Caco-2 (cell line): Measurements from ENCODE around the gene CES4A. TPM values are rescaled to one million over a fixed set of nuclear protein-coding genes. Genes with fewer than 3 reads are reported as not detected.

Experiments used
- BruUV-seq: library from RNA; stranded (reverse); fragments of 400-500 nt; replicated peaks from 2 replicates; lab custom pipeline; 2021; lab: Mats Ljungman, UMichigan
- CTCF ChIA-PET: fragments of 300-600 bp; sonication (Branson Sonifier 250); formaldehyde crosslinking; loops from one replicate; lab custom pipeline; 2022; ENCODE audit warnings: antibody characterized with exemption; lab: Charles Lee
- POLR2A ChIA-PET: fragments of 300-600 bp; sonication (Branson Sonifier 250); formaldehyde crosslinking; loops from one replicate; lab custom pipeline; 2022; ENCODE audit warnings: antibody characterized with exemption; lab: Charles Lee
- DNase-seq, 2 experiments: peaks; one replicate each; pipeline versions ENCODE4 v3.0.0 to v3.0.0-alpha.2; 2020 to 2022
- H3K27me3 ChIP-seq: replicated peaks from 2 replicates; pipeline ENCODE4 v1.6.0; 2011; ENCODE audit warnings: low read length; ENCODE audit not compliant: control insufficient read depth, insufficient read depth
- H3K36me3 ChIP-seq: 2 replicates; pipeline ENCODE4 v1.5.1; 2011; ENCODE audit warnings: low read length; ENCODE audit not compliant: control insufficient read depth, insufficient read depth
- H3K4me1 ChIP-seq: fragments of 250-450 bp; sonication (Bioruptor Pico); 2 replicates; pipeline ENCODE4 v1.5.1; 2020; ENCODE audit warnings: mild to moderate bottlenecking
- H3K4me3 ChIP-seq: 2 replicates; pipeline ENCODE4 v1.5.1; 2011; ENCODE audit warnings: low read depth, mild to moderate bottlenecking, control low read depth, low read length
- H3K9me3 ChIP-seq: fragments of 250-450 bp; sonication (Bioruptor Pico); 2 replicates; pipeline ENCODE4 v1.5.1; 2020; ENCODE audit warnings: mild to moderate bottlenecking, moderate library complexity
- H3K27ac Mint-ChIP-seq: one replicate; pipeline ENCODE4 v1.8.0; 2022; ENCODE audit warnings: mixed read lengths; ENCODE audit not compliant: unreplicated experiment
- H3K27me3 Mint-ChIP-seq: one replicate; pipeline ENCODE4 v1.8.0; 2022; ENCODE audit warnings: mixed read lengths; ENCODE audit not compliant: insufficient read depth, unreplicated experiment
- H3K36me3 Mint-ChIP-seq: one replicate; pipeline ENCODE4 v1.8.0; 2022; ENCODE audit warnings: mild to moderate bottlenecking, mixed read lengths; ENCODE audit not compliant: insufficient read depth, unreplicated experiment
- H3K4me1 Mint-ChIP-seq: one replicate; pipeline ENCODE4 v1.8.0; 2022; ENCODE audit warnings: low read depth, mixed read lengths; ENCODE audit not compliant: unreplicated experiment
- H3K4me3 Mint-ChIP-seq: one replicate; pipeline ENCODE4 v1.8.0; 2022; ENCODE audit warnings: mild to moderate bottlenecking, moderate library complexity, mixed read lengths; ENCODE audit not compliant: unreplicated experiment
- H3K9me3 Mint-ChIP-seq: one replicate; pipeline ENCODE4 v1.8.0; 2022; ENCODE audit warnings: mixed read lengths; ENCODE audit not compliant: unreplicated experiment
- CTCF ChIP-seq, 2 experiments: fragments of 200-600 bp in 1 of 2; IDR thresholded peaks; 1 replicate in 1 of 2; 2 replicates in 1 of 2; pipeline versions ENCODE4 v1.5.1 to v1.8.0; 2011 to 2022; ENCODE audit warnings: antibody characterized with exemption in 1 of 2, control low read depth in 1 of 2, inconsistent platforms in 1 of 2, low read depth in 1 of 2, low read length in 1 of 2, mild to moderate bottlenecking in 1 of 2, moderate library complexity in 1 of 2; ENCODE audit not compliant: insufficient read depth in 1 of 2, severe bottlenecking in 1 of 2, unreplicated experiment in 1 of 2
- intact Hi-C: fragments of 100-400 bp; cut with micrococcal nuclease; formaldehyde crosslinking; loops from one replicate; pipeline ENCODE4 v1.10.0; 2022; ENCODE audit not compliant: unreplicated experiment
- total RNA-seq: library from RNA; stranded (reverse); gene quantifications from 2 replicates; pipeline ENCODE4 v1.2.3, GENCODE V29; 2022

The CES4A gene
- total RNA-seq, 1 experiment from 2014 or later, result not detected

DNA sequence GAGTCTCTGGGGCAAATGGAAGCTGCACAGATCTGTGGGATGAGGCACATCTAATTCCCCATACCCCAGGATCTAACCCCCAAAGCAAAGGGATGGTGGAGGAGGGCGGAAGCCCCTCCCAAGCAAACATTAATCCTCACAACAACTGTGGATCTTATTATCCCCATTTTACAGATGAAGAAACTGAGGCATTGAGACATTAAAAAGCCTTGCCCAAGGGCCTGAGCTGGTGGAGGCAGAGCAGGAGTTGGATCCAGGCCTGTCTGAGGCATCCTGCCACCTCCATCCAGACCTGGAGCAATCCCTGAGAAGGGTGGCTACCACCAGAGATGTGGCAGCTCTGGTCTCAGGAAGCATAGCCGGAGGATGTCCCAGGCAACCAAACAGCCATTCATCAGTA is 22.9 kb downstream of the CES4A start:
- no peaks in the 10 kb centered on the region for H3K9me3 Mint-ChIP-seq

DNA sequence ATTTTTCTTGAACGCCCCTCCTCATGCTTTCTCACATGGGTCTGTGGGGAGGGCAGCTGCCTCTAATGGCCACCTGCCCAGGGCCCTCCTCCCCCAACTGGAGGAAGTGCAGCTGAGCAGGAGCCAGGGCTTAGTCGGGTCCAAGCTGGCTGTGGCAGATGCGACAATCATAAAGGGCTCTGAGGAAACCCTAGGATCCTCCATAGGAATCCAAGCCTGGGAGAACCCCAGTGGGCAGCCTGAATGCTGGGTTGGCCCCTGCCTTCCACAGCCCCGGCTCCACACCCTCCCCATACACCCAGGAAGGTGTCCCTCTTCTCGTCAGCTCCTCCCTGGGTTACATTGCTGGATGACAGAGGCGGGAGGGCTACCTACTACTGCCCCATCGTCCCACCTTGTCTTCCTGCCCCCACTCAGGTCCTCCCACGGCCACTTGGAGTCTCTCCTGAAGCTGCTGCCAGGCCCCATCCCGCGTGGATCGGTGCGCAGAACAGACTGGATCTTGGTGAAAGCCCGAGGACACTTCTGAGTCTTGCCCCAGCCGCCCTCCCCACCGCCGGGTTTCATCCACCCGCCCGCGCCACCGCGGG is 24.9 kb downstream of the CES4A start:
- Mint-ChIP-seq H3K9me3 (no peaks in the 10 kb centered on the region), H3K36me3 (no peaks in the 10 kb centered on the region), H3K27me3 (no peaks in the 10 kb centered on the region), H3K4me1 (no peaks in the 10 kb centered on the region), H3K27ac (no peak overlapping the region), H3K4me3 (peak overlapping the region; percentile 54)
- H3K4me1 ChIP-seq, result peaks cover 9% of the 10 kb centered on the region; the same call in 1 of the 2 replicates
- H3K4me3 ChIP-seq, result peak overlapping the region; percentile 31
- intact Hi-C loops, result no loop called here
- DNase-seq, result no peak
- ChIA-PET CTCF (interaction anchor here (0.6 to 1.4 kb wide), 9 partner anchors 15 to 147 kb away, joined by 3 to 5 read pairs (median 4); partner anchors contain the start of genes FBXL8 and TRADD), POLR2A (no interaction called here)
- no peaks in the 10 kb centered on the region for H3K27me3 ChIP-seq
- H3K36me3 ChIP-seq, result no peaks in the 10 kb centered on the region
- no TSS peak for BruUV-seq
- no peak for TF ChIP-seq CTCF (IDR thresholded peaks at IDR 0.05; ENCODE audit: insufficient read depth in 1 of 2, low read depth in 1 of 2, low read length in 1 of 2, severe bottlenecking in 1 of 2, unreplicated experiment in 1 of 2)
- no peaks in the 10 kb centered on the region for H3K9me3 ChIP-seq

More for the DNA sequence above, 22.9 kb downstream of the CES4A start:
- H3K4me3 ChIP-seq, result no peak overlapping the region
- no peaks in the 10 kb centered on the region for H3K9me3 ChIP-seq
- intact Hi-C loops, result no loop called here
- BruUV-seq, result no TSS peak
- no peak overlapping the region for H3K27ac Mint-ChIP-seq
- H3K27me3 ChIP-seq, result no peaks in the 10 kb centered on the region
- no peaks in the 10 kb centered on the region for H3K36me3 ChIP-seq
- no peak for TF ChIP-seq CTCF (IDR thresholded peaks at IDR 0.05; ENCODE audit: insufficient read depth in 1 of 2, low read depth in 1 of 2, low read length in 1 of 2, severe bottlenecking in 1 of 2, unreplicated experiment in 1 of 2)
- H3K36me3 Mint-ChIP-seq, result no peaks in the 10 kb centered on the region
- no peaks in the 10 kb centered on the region for H3K4me1 Mint-ChIP-seq
- no peak for DNase-seq
- CTCF ChIA-PET, result no interaction called here
- no peak overlapping the region for H3K4me3 Mint-ChIP-seq
- no peaks in the 10 kb centered on the region for H3K27me3 Mint-ChIP-seq
- POLR2A ChIA-PET, result no interaction called here
- peaks cover 9% of the 10 kb centered on the region; the same call in 1 of the 2 replicates for H3K4me1 ChIP-seq

GRCh38 chr16:67013823-67014633 is 25.6 kb downstream of the CES4A start:
- intact Hi-C loops, result loop anchor here (2.0 kb wide), 1 partner anchor 67 kb away; no protein-coding TSS in a partner anchor
- no peaks in the 10 kb centered on the region for H3K27me3 Mint-ChIP-seq
- Histone ChIP-seq H3K36me3 (no peaks in the 10 kb centered on the region), H3K4me3 (peak overlapping the region; percentile 31), H3K9me3 (no peaks in the 10 kb centered on the region), H3K27me3 (no peaks in the 10 kb centered on the region), H3K4me1 (peaks cover 9% of the 10 kb centered on the region; the same call in 1 of the 2 replicates)
- H3K4me1 Mint-ChIP-seq, result no peaks in the 10 kb centered on the region
- H3K36me3 Mint-ChIP-seq, result no peaks in the 10 kb centered on the region
- no peak overlapping the region for H3K27ac Mint-ChIP-seq
- peak overlapping the region; percentile 54 for H3K4me3 Mint-ChIP-seq
- peak in 1 of 2 experiments; percentile 44 for TF ChIP-seq CTCF (IDR thresholded peaks at IDR 0.05; ENCODE audit: insufficient read depth in 1 of 2, low read depth in 1 of 2, low read length in 1 of 2, severe bottlenecking in 1 of 2, unreplicated experiment in 1 of 2)
- peak; percentile 63 to 79 for DNase-seq
- POLR2A ChIA-PET, result no interaction called here
- H3K9me3 Mint-ChIP-seq, result no peaks in the 10 kb centered on the region
- CTCF ChIA-PET, result interaction anchor here (0.6 to 1.4 kb wide), 9 partner anchors 16 to 146 kb away, joined by 3 to 5 read pairs (median 4); partner anchors contain the start of genes B3GNT9, FBXL8 and TRADD
- no TSS peak for BruUV-seq
